Activated T-helper 1 cell treated with anti-CD3 and anti-CD28 coated beads, Interleukin-12 subunit alpha, Interleukin-12 subunit beta, Interleukin-2, Interleukin-4 antibody, amounts not matched to agents 30 ng/mL and 10 ng/mL and 1 ng/mL, durations not matched to agents 14 hours and 24 hours and 36 hours (primary cell): ENCODE results near the gene DNM3. TPM values are rescaled to one million over a fixed set of nuclear protein-coding genes. Genes with fewer than 3 reads are reported as not detected.

Experiments used
- DNase-seq: peaks from one replicate; pipeline ENCODE4 v3.0.0; 2021; ENCODE audit warnings: low spot score
- H3K27ac Mint-ChIP-seq: one replicate; pipeline ENCODE4 v1.8.0; 2021; ENCODE audit warnings: mild to moderate bottlenecking, mixed read lengths
- H3K27me3 Mint-ChIP-seq: one replicate; pipeline ENCODE4 v1.8.0; 2022; ENCODE audit warnings: mild to moderate bottlenecking, moderate library complexity, mixed read lengths; ENCODE audit not compliant: insufficient read depth
- H3K36me3 Mint-ChIP-seq: one replicate; pipeline ENCODE4 v1.8.0; 2021; ENCODE audit warnings: low read depth, mixed read lengths
- H3K4me1 Mint-ChIP-seq: one replicate; pipeline ENCODE4 v1.8.0; 2021; ENCODE audit warnings: low read depth, mixed read lengths
- H3K4me3 Mint-ChIP-seq: one replicate; pipeline ENCODE4 v1.8.0; 2021; ENCODE audit warnings: mild to moderate bottlenecking, moderate library complexity, mixed read lengths
- H3K9me3 Mint-ChIP-seq: one replicate; pipeline ENCODE4 v1.8.0; 2021; ENCODE audit warnings: mixed read lengths
- intact Hi-C: fragments of 100-400 bp; cut with micrococcal nuclease; formaldehyde crosslinking; loops from one replicate; pipeline ENCODE4 v1.15.1; 2024
- total RNA-seq: library from RNA; stranded (reverse); gene quantifications from 2 replicates; pipeline ENCODE4 v1.2.3, GENCODE V29; 2022

DNM3 gene
- total RNA-seq, 1 donor from 2014 or later, result 0.62 TPM

GRCh38 chr1:172180501-172181285 lies 339.4 kb downstream of the DNM3 start:
- Mint-ChIP-seq H3K27me3 (no peaks in the 10 kb centered on the region), H3K27ac (peak overlapping the region; percentile 94)
- intact Hi-C loops, result loop anchor here (1.0 to 10.0 kb wide), 9 partner anchors 26 to 519 kb away; partner anchors contain the start of gene SUCO

DNA sequence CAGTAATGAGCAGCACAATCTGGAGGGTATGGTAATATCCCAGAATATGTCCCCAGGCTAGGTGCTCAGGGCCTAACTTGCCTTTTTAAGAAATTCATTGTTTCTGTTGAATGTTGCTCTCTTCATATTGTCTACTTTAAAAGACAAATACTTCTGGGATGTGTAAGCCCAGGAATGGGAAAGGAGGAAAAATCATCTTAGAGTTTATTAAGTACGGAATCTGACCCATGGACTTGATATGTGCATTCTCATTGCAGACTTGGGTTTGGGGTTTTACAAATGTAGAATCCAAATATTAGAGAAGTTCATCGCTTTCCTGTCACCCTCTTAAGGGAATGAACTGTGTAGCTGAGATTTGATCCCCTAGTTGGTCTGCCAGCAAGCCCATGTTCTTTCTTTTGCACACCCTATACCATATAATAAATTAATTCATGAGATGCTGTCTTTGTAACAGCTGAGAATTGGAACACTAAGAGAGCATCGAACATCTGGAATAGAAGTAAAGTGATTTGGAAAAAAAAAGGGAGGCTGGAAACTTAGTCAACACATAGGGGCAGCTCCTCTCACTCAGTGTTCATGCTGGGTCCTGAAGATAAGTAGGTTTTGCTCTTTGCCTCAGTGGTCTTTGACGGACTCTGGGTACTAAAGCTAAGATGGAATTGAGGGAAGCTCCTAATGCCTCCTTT lies 343.4 kb downstream of the DNM3 start:
- H3K4me1 Mint-ChIP-seq, result peaks cover 56% of the 10 kb centered on the region
- H3K36me3 Mint-ChIP-seq, result peaks cover 1% of the 10 kb centered on the region
- H3K27me3 Mint-ChIP-seq, result no peaks in the 10 kb centered on the region
- H3K4me3 Mint-ChIP-seq, result no peak overlapping the region
- no peaks in the 10 kb centered on the region for H3K9me3 Mint-ChIP-seq
- DNase-seq, result no peak
- intact Hi-C loops, result loop anchor here (5.0 to 10.0 kb wide), 3 partner anchors 47 to 350 kb away; partner anchors contain the start of gene SUCO
- no peak overlapping the region for H3K27ac Mint-ChIP-seq

More at GRCh38 chr1:172180501-172181285, 339.4 kb downstream of the DNM3 start:
- H3K4me1 Mint-ChIP-seq, result peaks cover 50% of the 10 kb centered on the region
- DNase-seq, result peak; percentile 22
- no peaks in the 10 kb centered on the region for H3K9me3 Mint-ChIP-seq
- peaks cover 3% of the 10 kb centered on the region for H3K36me3 Mint-ChIP-seq
- peak overlapping the region; percentile 75 for H3K4me3 Mint-ChIP-seq

DNA sequence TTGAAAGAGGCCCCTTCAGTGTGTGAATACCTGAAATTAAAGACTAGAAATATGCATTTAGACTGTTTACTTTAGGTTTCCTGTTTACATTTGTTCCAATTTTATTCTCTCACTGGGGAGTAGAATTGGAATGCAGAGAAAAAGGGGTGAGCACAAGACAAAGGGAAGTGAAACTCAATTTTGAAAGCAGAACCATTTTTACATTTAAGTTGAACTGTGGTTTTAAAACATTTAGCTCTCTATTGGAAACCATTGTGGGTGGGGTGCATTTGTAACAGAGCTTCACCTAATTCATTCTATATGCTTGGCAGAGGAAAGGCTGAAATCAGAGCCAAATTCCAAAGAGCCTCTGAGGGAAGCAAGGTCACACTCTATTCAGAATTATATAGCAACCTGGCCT lies 343.9 kb downstream of the DNM3 start:
- intact Hi-C loops, result loop anchor here (10.0 kb wide), 1 partner anchor 350 kb away; the partner anchor contains the start of gene SUCO
- Mint-ChIP-seq H3K4me1 (peaks cover 51% of the 10 kb centered on the region), H3K27ac (no peak overlapping the region), H3K9me3 (no peaks in the 10 kb centered on the region), H3K27me3 (no peaks in the 10 kb centered on the region), H3K36me3 (peaks cover 1% of the 10 kb centered on the region), H3K4me3 (no peak overlapping the region)
- DNase-seq, result no peak

GRCh38 chr1:172185996-172186395 lies 344.7 kb downstream of the DNM3 start:
- H3K27ac Mint-ChIP-seq, result no peak overlapping the region
- H3K4me1 Mint-ChIP-seq, result peaks cover 44% of the 10 kb centered on the region

DNA sequence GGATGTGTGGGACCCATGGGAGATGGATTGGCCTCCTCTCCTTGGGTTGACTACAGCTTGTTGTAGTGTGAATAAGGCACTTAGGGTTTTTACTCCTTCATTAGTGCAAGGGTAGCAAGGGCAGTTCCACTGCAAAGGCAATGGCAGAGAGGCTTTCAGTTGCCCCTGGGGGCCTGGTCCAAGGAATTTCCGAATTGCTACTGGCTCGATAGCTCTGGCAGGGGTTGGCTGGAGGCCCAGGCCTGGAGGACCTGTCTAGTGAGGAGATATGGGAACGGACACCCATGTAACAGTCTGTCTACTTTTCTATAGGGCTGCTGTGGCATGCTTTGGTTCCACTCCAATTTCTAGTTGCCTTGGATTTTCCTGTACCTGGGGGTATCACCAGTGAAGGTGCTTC lies 360.3 kb downstream of the DNM3 start:
- Mint-ChIP-seq H3K4me3 (no peak overlapping the region), H3K36me3 (peaks cover 6% of the 10 kb centered on the region), H3K27me3 (no peaks in the 10 kb centered on the region), H3K4me1 (no peaks in the 10 kb centered on the region), H3K9me3 (peaks cover 46% of the 10 kb centered on the region), H3K27ac (no peak overlapping the region)
- intact Hi-C loops, result no loop called here
- DNase-seq, result no peak

More at GRCh38 chr1:172185996-172186395, 344.7 kb downstream of the DNM3 start:
- intact Hi-C loops, result loop anchor here (10.0 kb wide), 1 partner anchor 349 kb away; the partner anchor contains the start of gene SUCO
- H3K9me3 Mint-ChIP-seq, result no peaks in the 10 kb centered on the region
- no peaks in the 10 kb centered on the region for H3K27me3 Mint-ChIP-seq
- H3K36me3 Mint-ChIP-seq, result peaks cover 1% of the 10 kb centered on the region
- DNase-seq, result no peak
- H3K4me3 Mint-ChIP-seq, result no peak overlapping the region

DNA sequence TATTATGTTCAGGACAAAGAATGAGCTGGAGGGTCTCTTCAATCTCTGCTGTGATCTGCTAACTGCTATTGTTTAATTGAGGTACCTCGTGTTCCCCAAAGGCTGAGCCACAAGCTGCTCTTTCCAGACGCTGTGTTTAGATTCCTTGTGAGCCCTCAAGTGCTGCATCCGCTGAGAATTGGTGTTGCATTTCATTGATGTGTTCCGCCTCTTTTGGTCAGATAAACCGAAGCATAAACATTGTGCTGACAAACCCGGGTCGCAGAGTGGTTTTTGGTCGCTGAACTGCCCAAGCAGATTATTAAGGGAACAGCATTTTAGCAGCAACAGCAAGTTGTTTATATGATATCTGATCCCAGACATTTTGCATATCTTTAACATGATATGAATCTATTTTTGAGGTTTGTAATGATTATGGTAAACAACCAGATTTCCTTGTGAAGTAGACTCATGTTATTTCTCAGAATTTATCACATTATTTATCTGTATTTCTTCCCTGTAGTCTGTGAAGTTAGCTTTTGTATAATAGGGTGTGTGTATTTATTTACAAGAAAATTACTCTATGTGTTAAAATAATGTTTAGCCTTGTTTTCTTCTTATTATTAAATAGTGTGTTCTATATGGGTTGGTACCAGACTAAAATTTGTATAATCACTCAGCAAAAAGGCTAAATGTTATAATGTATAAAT lies 362.0 kb downstream of the DNM3 start:
- H3K27me3 Mint-ChIP-seq, result no peaks in the 10 kb centered on the region
- H3K27ac Mint-ChIP-seq, result no peak overlapping the region
- H3K36me3 Mint-ChIP-seq, result peaks cover 6% of the 10 kb centered on the region
- intact Hi-C loops, result no loop called here
- H3K4me3 Mint-ChIP-seq, result no peak overlapping the region
- H3K4me1 Mint-ChIP-seq, result no peaks in the 10 kb centered on the region
- no peak for DNase-seq
- peaks cover 32% of the 10 kb centered on the region for H3K9me3 Mint-ChIP-seq

DNA sequence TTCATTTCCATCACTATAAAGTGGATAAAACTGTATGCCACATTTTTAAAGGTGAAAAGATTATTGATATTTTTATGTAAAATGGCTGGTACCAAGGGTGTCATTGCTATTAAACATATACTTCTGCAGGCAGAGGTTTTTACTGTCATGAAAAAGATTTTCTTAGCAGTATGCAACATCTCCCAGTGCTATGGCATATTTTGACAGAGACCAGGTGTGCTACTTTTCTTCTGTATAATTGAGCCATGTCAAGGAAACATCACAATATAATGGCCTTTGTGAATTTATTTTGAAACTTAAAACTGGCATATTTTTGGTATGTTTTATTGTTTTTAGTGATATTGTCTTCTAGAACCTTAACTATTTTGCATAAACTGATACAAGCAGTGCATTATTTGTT lies 362.6 kb downstream of the DNM3 start:
- Mint-ChIP-seq H3K36me3 (peaks cover 6% of the 10 kb centered on the region), H3K27me3 (no peaks in the 10 kb centered on the region), H3K9me3 (peaks cover 25% of the 10 kb centered on the region), H3K4me1 (no peaks in the 10 kb centered on the region), H3K27ac (no peak overlapping the region), H3K4me3 (no peak overlapping the region)
- intact Hi-C loops, result no loop called here
- no peak for DNase-seq

DNA sequence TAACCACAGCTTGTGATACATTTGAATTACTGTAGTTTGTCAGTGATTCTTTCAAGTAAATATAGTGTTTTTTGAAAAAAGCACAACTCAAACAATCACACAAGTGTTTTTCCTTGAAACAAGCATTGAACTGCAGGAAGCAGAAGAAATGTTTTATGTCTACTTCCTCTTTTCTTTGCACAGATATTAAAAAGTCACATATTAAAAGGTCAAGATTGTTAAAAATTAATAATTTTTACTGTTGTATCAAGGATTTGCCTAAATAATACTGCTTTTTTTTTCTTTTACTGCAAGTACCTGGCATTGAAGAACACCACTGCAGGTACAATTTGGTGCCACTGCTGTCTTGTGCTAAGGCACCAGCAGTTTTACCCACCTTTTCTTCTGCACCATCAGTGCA lies 365.0 kb downstream of the DNM3 start:
- intact Hi-C loops, result no loop called here
- Mint-ChIP-seq H3K27me3 (no peaks in the 10 kb centered on the region), H3K27ac (no peak overlapping the region), H3K9me3 (peaks cover 6% of the 10 kb centered on the region), H3K4me1 (no peaks in the 10 kb centered on the region), H3K4me3 (no peak overlapping the region), H3K36me3 (no peaks in the 10 kb centered on the region)
- DNase-seq, result no peak

DNA sequence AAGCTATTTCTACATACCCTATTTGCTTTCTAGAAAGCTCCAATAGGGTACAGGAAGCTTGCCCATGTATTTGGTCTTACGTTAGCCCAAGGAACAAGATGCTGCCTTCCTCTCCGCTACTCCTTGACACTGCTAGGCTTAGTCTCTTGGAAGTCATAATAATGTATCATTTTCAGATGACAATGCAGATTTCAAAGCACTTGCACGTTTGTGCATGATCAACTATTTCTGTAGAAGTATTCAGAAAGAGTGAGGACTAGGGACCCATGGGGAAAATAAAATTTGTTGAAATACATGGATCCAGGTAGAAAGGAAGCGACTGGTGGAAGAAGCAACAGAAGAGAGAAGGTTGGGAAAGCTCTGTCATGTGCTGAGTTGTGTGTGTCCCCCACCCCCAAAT lies 367.3 kb downstream of the DNM3 start:
- Mint-ChIP-seq H3K27ac (no peak overlapping the region), H3K27me3 (no peaks in the 10 kb centered on the region), H3K9me3 (no peaks in the 10 kb centered on the region), H3K4me3 (no peak overlapping the region), H3K4me1 (peaks cover 9% of the 10 kb centered on the region), H3K36me3 (no peaks in the 10 kb centered on the region)
- no peak for DNase-seq
- intact Hi-C loops, result no loop called here

GRCh38 chr1:172211221-172211620 lies 369.9 kb downstream of the DNM3 start:
- intact Hi-C loops, result no loop called here
- H3K4me1 Mint-ChIP-seq, result peaks cover 9% of the 10 kb centered on the region
- H3K27me3 Mint-ChIP-seq, result no peaks in the 10 kb centered on the region
- H3K36me3 Mint-ChIP-seq, result no peaks in the 10 kb centered on the region
- no peak for DNase-seq
- H3K27ac Mint-ChIP-seq, result no peak overlapping the region
- H3K9me3 Mint-ChIP-seq, result no peaks in the 10 kb centered on the region
- H3K4me3 Mint-ChIP-seq, result no peak overlapping the region

DNA sequence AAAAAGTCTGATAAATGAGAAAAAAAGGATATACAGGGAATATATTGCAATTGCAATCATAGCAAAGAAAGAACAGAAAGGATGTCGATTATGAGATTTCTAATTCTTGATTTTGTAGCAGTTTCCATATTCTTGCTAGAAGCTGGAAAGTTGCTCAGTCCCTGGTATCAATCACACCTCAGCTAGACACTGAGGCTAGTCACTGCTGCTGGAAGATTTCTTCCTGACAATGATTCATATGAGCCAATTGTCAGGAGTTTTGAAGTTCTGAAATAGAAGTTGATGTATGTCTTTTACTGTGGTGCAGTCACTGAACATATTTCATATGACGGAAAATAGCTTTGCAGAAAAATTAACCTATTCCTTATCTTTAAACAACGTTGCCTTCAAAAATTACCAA lies 370.8 kb downstream of the DNM3 start:
- Mint-ChIP-seq H3K36me3 (no peaks in the 10 kb centered on the region), H3K27me3 (no peaks in the 10 kb centered on the region), H3K4me3 (no peak overlapping the region), H3K9me3 (no peaks in the 10 kb centered on the region), H3K4me1 (peaks cover 9% of the 10 kb centered on the region), H3K27ac (no peak overlapping the region)
- intact Hi-C loops, result no loop called here
- DNase-seq, result no peak

- Mint-ChIP-seq H3K4me3 (no peak overlapping the region), H3K9me3 (no peaks in the 10 kb centered on the region), H3K27me3 (no peaks in the 10 kb centered on the region), H3K27ac (no peak overlapping the region), H3K36me3 (peaks cover 3% of the 10 kb centered on the region), H3K4me1 (peaks cover 9% of the 10 kb centered on the region)
- DNase-seq, result no peak
- intact Hi-C loops, result no loop called here
These were observed 373.7 kb downstream of the DNM3 start for GRCh38 chr1:172215006-172215405.

- no peak for DNase-seq
These were observed 378.7 kb downstream of the DNM3 start for GRCh38 chr1:172219966-172220365.

More at GRCh38 chr1:172219966-172220365, 378.7 kb downstream of the DNM3 start:
- H3K27ac Mint-ChIP-seq, result no peak overlapping the region
- no peaks in the 10 kb centered on the region for H3K9me3 Mint-ChIP-seq
- H3K4me3 Mint-ChIP-seq, result no peak overlapping the region
- intact Hi-C loops, result no loop called here
- peaks cover 3% of the 10 kb centered on the region for H3K36me3 Mint-ChIP-seq
- H3K4me1 Mint-ChIP-seq, result no peaks in the 10 kb centered on the region
- H3K27me3 Mint-ChIP-seq, result no peaks in the 10 kb centered on the region
